Sigmoid colon (tissue), 4 donors: ENCODE results near the gene TM4SF18.

ENCODE experiments used
- EP300 ChIP-seq, 4 donors: sonication (generic); formaldehyde crosslinking; IDR thresholded peaks; one replicate each; pipeline ENCODE4 v1.6.1; 2017; ENCODE audit warnings: antibody characterized with exemption in 4 of 4
- POLR2A ChIP-seq, 2 donors: fragments of 450-650 bp; IDR thresholded peaks; one replicate each; pipeline ENCODE4 v1.6.1; 2016; ENCODE audit warnings: antibody characterized with exemption in 2 of 2, mild to moderate bottlenecking in 2 of 2, moderate library complexity in 2 of 2
- POLR2AphosphoS5 ChIP-seq, 4 donors: sonication (generic); formaldehyde crosslinking; IDR thresholded peaks; one replicate each; pipeline ENCODE4 v1.6.1; 2017; ENCODE audit warnings: antibody characterized with exemption in 4 of 4
- TF ChIP-seq, protein P1 (sequence below), 4 experiments: fragments of 450-650 bp in 3 of 4; fragments of 200-600 bp in 1 of 4; IDR thresholded peaks; one replicate each; pipeline ENCODE4 v1.5.1; 2016 to 2019; ENCODE audit warnings: antibody characterized with exemption in 4 of 4, mild to moderate bottlenecking in 3 of 4, moderate library complexity in 2 of 4

DNA sequence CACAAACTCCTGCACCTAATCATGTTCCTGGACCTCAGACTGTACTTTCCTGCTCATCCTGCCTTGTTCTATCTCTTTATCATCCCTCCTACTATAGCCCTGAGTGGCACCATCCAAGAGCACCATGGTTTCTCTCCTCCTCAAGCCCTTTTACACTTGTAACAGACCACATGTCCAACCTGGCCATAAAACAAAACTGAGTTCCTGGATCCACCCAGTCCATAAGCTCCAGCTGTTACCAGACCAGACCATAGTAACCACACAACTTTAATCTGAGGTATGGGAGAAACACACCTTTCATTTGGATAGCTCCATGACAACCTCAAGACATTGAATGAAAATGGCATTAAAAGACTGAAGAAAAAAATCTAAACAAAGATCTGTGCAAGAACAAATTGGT, 9.1 kb downstream of the TM4SF18 start:
- no peak for TF ChIP-seq EP300 (IDR thresholded peaks at IDR 0.05)
- TF ChIP-seq POLR2A (IDR thresholded peaks at IDR 0.05), result no peak
- TF ChIP-seq, protein P1, sequence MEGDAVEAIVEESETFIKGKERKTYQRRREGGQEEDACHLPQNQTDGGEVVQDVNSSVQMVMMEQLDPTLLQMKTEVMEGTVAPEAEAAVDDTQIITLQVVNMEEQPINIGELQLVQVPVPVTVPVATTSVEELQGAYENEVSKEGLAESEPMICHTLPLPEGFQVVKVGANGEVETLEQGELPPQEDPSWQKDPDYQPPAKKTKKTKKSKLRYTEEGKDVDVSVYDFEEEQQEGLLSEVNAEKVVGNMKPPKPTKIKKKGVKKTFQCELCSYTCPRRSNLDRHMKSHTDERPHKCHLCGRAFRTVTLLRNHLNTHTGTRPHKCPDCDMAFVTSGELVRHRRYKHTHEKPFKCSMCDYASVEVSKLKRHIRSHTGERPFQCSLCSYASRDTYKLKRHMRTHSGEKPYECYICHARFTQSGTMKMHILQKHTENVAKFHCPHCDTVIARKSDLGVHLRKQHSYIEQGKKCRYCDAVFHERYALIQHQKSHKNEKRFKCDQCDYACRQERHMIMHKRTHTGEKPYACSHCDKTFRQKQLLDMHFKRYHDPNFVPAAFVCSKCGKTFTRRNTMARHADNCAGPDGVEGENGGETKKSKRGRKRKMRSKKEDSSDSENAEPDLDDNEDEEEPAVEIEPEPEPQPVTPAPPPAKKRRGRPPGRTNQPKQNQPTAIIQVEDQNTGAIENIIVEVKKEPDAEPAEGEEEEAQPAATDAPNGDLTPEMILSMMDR (IDR thresholded peaks at IDR 0.05), result no peak
- TF ChIP-seq POLR2AphosphoS5 (IDR thresholded peaks at IDR 0.05), result no peak
